H9 (cell line): ENCODE results near the gene OMP. TPM values are rescaled to one million over a fixed set of nuclear protein-coding genes. Genes with fewer than 3 reads are reported as not detected.

Experiments
- DNase-seq: peaks from one replicate; pipeline ENCODE4 v3.0.0-alpha.2; 2017
- H2AFZ ChIP-seq: one replicate; pipeline ENCODE4 v1.6.1; 2013; ENCODE audit warnings: mild to moderate bottlenecking, low read length, control low read depth, moderate library complexity
- H2AK5ac ChIP-seq: 2 replicates; pipeline ENCODE4 v1.6.1; 2013; ENCODE audit warnings: low read length, control low read depth, mixed read lengths; ENCODE audit not compliant: insufficient read length
- H2BK120ac ChIP-seq: one replicate; pipeline ENCODE4 v1.6.1; 2013; ENCODE audit warnings: low read depth, mild to moderate bottlenecking, low read length, control low read depth, inconsistent platforms; ENCODE audit not compliant: poor library complexity, severe bottlenecking
- H2BK12ac ChIP-seq: 2 replicates; pipeline ENCODE4 v1.6.1; 2013; ENCODE audit warnings: low read length, control low read depth, mixed read lengths, low read depth; ENCODE audit not compliant: insufficient read length
- H2BK15ac ChIP-seq: 2 replicates; pipeline ENCODE4 v1.6.1; 2013; ENCODE audit warnings: low read depth, low read length, control low read depth
- H2BK20ac ChIP-seq: one replicate; pipeline ENCODE4 v1.6.1; 2013; ENCODE audit warnings: low read depth, mild to moderate bottlenecking, low read length, control low read depth, inconsistent platforms; ENCODE audit not compliant: poor library complexity, severe bottlenecking
- H2BK5ac ChIP-seq: 2 replicates; pipeline ENCODE4 v1.6.1; 2013; ENCODE audit warnings: low read length, control low read depth, mixed read lengths; ENCODE audit not compliant: insufficient read length
- H3K14ac ChIP-seq: 2 replicates; pipeline ENCODE4 v1.6.1; 2013; ENCODE audit warnings: low read length, control low read depth; ENCODE audit not compliant: insufficient read depth
- H3K18ac ChIP-seq: 2 replicates; pipeline ENCODE4 v1.6.1; 2013; ENCODE audit warnings: low read depth, mild to moderate bottlenecking, mixed read lengths, low read length, control low read depth; ENCODE audit not compliant: insufficient read length
- H3K23ac ChIP-seq: 2 replicates; pipeline ENCODE4 v1.6.1; 2013; ENCODE audit warnings: low read length, control low read depth, mixed read lengths, low read depth; ENCODE audit not compliant: insufficient read length
- H3K23me2 ChIP-seq: 2 replicates; pipeline ENCODE4 v1.6.1; 2013; ENCODE audit warnings: low read depth, mild to moderate bottlenecking, mixed read lengths, low read length, control low read depth; ENCODE audit not compliant: insufficient read length, poor library complexity, severe bottlenecking
- H3K27ac ChIP-seq: 2 replicates; pipeline ENCODE4 v1.5.1; 2013; ENCODE audit warnings: low read length, control low read depth, mixed read lengths, low read depth; ENCODE audit not compliant: insufficient read length
- H3K27me3 ChIP-seq: 2 replicates; pipeline ENCODE4 v1.6.1; 2013; ENCODE audit warnings: low read length, control low read depth, inconsistent platforms; ENCODE audit not compliant: insufficient read depth
- H3K4ac ChIP-seq: 2 replicates; pipeline ENCODE4 v1.6.1; 2013; ENCODE audit warnings: low read depth, mild to moderate bottlenecking, control low read depth, inconsistent platforms, low read length, moderate library complexity
- H3K4me1 ChIP-seq: 2 replicates; pipeline ENCODE4 v1.6.1; 2013; ENCODE audit warnings: low read length, control low read depth, inconsistent platforms; ENCODE audit not compliant: insufficient read depth
- H3K4me2 ChIP-seq: 2 replicates; pipeline ENCODE4 v1.6.1; 2013; ENCODE audit warnings: low read length, control low read depth, mixed read lengths; ENCODE audit not compliant: insufficient read length, insufficient read depth
- H3K56ac ChIP-seq: 2 replicates; pipeline ENCODE4 v1.6.1; 2013; ENCODE audit warnings: low read depth, mild to moderate bottlenecking, mixed read lengths, low read length, control low read depth; ENCODE audit not compliant: insufficient read length
- H3K79me1 ChIP-seq: 2 replicates; pipeline ENCODE4 v1.6.1; 2013; ENCODE audit warnings: low read depth, mild to moderate bottlenecking, moderate library complexity, low read length, control low read depth, inconsistent platforms; ENCODE audit not compliant: insufficient read depth, poor library complexity, severe bottlenecking
- H3K79me2 ChIP-seq: 2 replicates; pipeline ENCODE4 v1.6.1; 2013; ENCODE audit warnings: low read length, control low read depth, inconsistent platforms; ENCODE audit not compliant: insufficient read depth
- H3K9ac ChIP-seq: 2 replicates; pipeline ENCODE4 v1.6.1; 2013; ENCODE audit warnings: low read length, control low read depth, mixed read lengths; ENCODE audit not compliant: insufficient read length; ENCODE audit errors: extremely low read depth
- H3K9me3 ChIP-seq: one replicate; pipeline ENCODE4 v1.6.1; 2013; ENCODE audit warnings: low read depth, low read length, inconsistent platforms; ENCODE audit not compliant: control insufficient read depth
- H3T11ph ChIP-seq: one replicate; pipeline ENCODE4 v1.6.1; 2013; ENCODE audit warnings: mild to moderate bottlenecking, low read length, control low read depth, inconsistent platforms
- H4K20me1 ChIP-seq: one replicate; pipeline ENCODE4 v1.6.1; 2013; ENCODE audit not compliant: control insufficient read depth, insufficient read length, insufficient read depth
- H4K5ac ChIP-seq: 2 replicates; pipeline ENCODE4 v1.6.1; 2013; ENCODE audit warnings: low read depth, mild to moderate bottlenecking, mixed read lengths, low read length, control low read depth; ENCODE audit not compliant: insufficient read length
- H4K8ac ChIP-seq: replicated peaks from 2 replicates; pipeline ENCODE4 v1.6.1; 2013; ENCODE audit warnings: low read length, control low read depth, mixed read lengths, low read depth; ENCODE audit not compliant: insufficient read length
- H4K91ac ChIP-seq: 2 replicates; pipeline ENCODE4 v1.6.1; 2013; ENCODE audit warnings: low read depth, mild to moderate bottlenecking, moderate library complexity, mixed read lengths, low read length, control low read depth; ENCODE audit not compliant: insufficient read length
- H3K27ac Mint-ChIP-seq, 3 experiments: 2 replicates in 2 of 3; 3 replicates in 1 of 3; pipeline ENCODE4 v1.8.0; 2020 to 2021; ENCODE audit warnings: mixed read lengths in 3 of 3, mild to moderate bottlenecking in 1 of 3, moderate library complexity in 1 of 3
- H3K27me3 Mint-ChIP-seq: 2 replicates; pipeline ENCODE4 v1.8.0; 2021; ENCODE audit warnings: low read depth, mild to moderate bottlenecking, moderate library complexity, mixed read lengths
- H3K36me3 Mint-ChIP-seq, 3 experiments: 2 replicates in 2 of 3; 3 replicates in 1 of 3; pipeline ENCODE4 v1.8.0; 2020 to 2021; ENCODE audit warnings: low read depth in 3 of 3, mixed read lengths in 3 of 3; ENCODE audit not compliant: insufficient read depth in 1 of 3
- H3K4me1 Mint-ChIP-seq, 2 experiments: 2 replicates each; pipeline ENCODE4 v1.8.0; 2020; ENCODE audit warnings: mixed read lengths in 2 of 2
- H3K4me3 Mint-ChIP-seq, 2 experiments: 2 replicates in 1 of 2; 3 replicates in 1 of 2; pipeline ENCODE4 v1.8.0; 2020 to 2021; ENCODE audit warnings: mild to moderate bottlenecking in 2 of 2, mixed read lengths in 2 of 2, moderate library complexity in 1 of 2
- H3K9me3 Mint-ChIP-seq, 2 experiments: 2 replicates in 1 of 2; 3 replicates in 1 of 2; pipeline ENCODE4 v1.8.0; 2020; ENCODE audit warnings: mild to moderate bottlenecking in 2 of 2, mixed read lengths in 2 of 2, moderate library complexity in 1 of 2
- WGBS: extraction: QIAGEN DNeasy Blood & Tissue Kit; methylation state at CpG from one replicate; pipeline ENCODE4 v1.1.7; 2013; ENCODE audit warnings: missing lambda C conversion rate, low lambda C conversion rate, mixed read lengths; ENCODE audit not compliant: insufficient read length; ENCODE audit errors: extremely low coverage; 5-methylcytosine and 5-hydroxymethylcytosine counted together
- total RNA-seq: library from RNA; stranded (reverse); gene quantifications from 2 replicates; pipeline ENCODE4 v1.2.1, GENCODE V29; 2021
- TF ChIP-seq, protein P1 (sequence below): fragments of 200-600 bp; sonication (generic); conservative IDR thresholded peaks from 3 replicates; pipeline ENCODE4 v1.8.0; 2021; ENCODE audit warnings: antibody characterized with exemption, mild to moderate bottlenecking

OMP gene
- total RNA-seq, 1 experiment from 2014 or later = not detected

DNA sequence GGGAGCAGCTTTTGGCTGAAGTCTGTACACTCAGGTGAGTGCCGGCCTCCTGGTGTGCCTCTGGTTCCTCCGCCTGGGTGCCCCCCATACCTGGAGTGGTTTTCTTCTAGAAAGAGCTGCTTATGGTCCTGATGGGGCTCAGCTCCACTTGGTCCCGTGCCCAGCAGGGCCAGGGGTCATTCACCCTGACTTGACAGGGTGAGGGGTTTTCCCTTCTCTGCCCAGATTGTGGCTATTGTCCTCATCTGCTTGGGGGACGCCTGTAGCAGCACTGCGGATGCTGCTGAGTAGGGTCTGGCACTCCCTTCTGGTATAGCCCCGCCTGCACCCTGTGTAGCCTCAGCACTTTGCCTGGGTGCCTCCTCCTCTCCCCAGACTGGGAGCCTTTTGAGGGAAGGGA, 8.2 kb downstream of the OMP start:
- H2BK15ac ChIP-seq = no peak overlapping the region
- no peak overlapping the region for H2AK5ac ChIP-seq
- no peak overlapping the region for H2BK12ac ChIP-seq
- TF ChIP-seq, protein P1, sequence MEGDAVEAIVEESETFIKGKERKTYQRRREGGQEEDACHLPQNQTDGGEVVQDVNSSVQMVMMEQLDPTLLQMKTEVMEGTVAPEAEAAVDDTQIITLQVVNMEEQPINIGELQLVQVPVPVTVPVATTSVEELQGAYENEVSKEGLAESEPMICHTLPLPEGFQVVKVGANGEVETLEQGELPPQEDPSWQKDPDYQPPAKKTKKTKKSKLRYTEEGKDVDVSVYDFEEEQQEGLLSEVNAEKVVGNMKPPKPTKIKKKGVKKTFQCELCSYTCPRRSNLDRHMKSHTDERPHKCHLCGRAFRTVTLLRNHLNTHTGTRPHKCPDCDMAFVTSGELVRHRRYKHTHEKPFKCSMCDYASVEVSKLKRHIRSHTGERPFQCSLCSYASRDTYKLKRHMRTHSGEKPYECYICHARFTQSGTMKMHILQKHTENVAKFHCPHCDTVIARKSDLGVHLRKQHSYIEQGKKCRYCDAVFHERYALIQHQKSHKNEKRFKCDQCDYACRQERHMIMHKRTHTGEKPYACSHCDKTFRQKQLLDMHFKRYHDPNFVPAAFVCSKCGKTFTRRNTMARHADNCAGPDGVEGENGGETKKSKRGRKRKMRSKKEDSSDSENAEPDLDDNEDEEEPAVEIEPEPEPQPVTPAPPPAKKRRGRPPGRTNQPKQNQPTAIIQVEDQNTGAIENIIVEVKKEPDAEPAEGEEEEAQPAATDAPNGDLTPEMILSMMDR = no peak
- H4K91ac ChIP-seq = no peak overlapping the region
- Mint-ChIP-seq H3K4me1 (peaks cover 5 to 8% of the 10 kb centered on the region in 2 experiments), H3K36me3 (no peaks in the 10 kb centered on the region; a peak in 1 of 7 replicates), H3K4me3 (no peak overlapping the region), H3K27me3 (no peaks in the 10 kb centered on the region; the same call in 1 of the 2 replicates), H3K9me3 (no peaks in the 10 kb centered on the region), H3K27ac (no peak overlapping the region)
- no peak overlapping the region for H2BK120ac ChIP-seq
- H3K79me1 ChIP-seq = no peaks in the 10 kb centered on the region
- DNase-seq = no peak
- no peak overlapping the region for H3K4ac ChIP-seq
- H3K56ac ChIP-seq = no peak overlapping the region
- no peak overlapping the region for H3K14ac ChIP-seq
- H3T11ph ChIP-seq = no peak overlapping the region
- no peak overlapping the region for H3K23ac ChIP-seq
- no peak overlapping the region for H2AFZ ChIP-seq
- WGBS = no CpG with 5 or more reads among the region's 6 CpGs
- no peak overlapping the region for H3K9ac ChIP-seq
- H3K18ac ChIP-seq = no peak overlapping the region
- no peak overlapping the region for H3K4me2 ChIP-seq
- H4K5ac ChIP-seq = no peak overlapping the region
- no peaks in the 10 kb centered on the region for H3K79me2 ChIP-seq
- H4K20me1 ChIP-seq = no peaks in the 10 kb centered on the region
- no peaks in the 10 kb centered on the region for H3K27me3 ChIP-seq
- no peaks in the 10 kb centered on the region for H3K23me2 ChIP-seq
- no peaks in the 10 kb centered on the region for H3K4me1 ChIP-seq
- H3K27ac ChIP-seq = no peak overlapping the region
- no peak overlapping the region for H2BK5ac ChIP-seq
- no peak overlapping the region for H2BK20ac ChIP-seq
- no peak overlapping the region for H4K8ac ChIP-seq
- H3K9me3 ChIP-seq = no peaks in the 10 kb centered on the region
